ENCODE results near the gene ZNF778.

GRCh38 chr16:89217388-89218191 is at the start of gene ZNF778:
- peak in 2 of 4 experiments; percentile 35 to 48 for TF ChIP-seq CTCF (IDR thresholded peaks at IDR 0.05)
- peak; percentile 73 for TF ChIP-seq POLR2A (IDR thresholded peaks at IDR 0.05)
- peak; percentile 96 for TF ChIP-seq POLR2AphosphoS5 (IDR thresholded peaks at IDR 0.05)
